Panc1 (cell line): ENCODE results near the gene DNAJA2. TPM values are rescaled to one million over a fixed set of nuclear protein-coding genes. Genes with fewer than 3 reads are reported as not detected.

Experiments
- ATAC-seq: fragments of 200-7000 bp; cut with Tn5 transposase; 2 replicates; pipeline ENCODE4 v1.9.1; 2020; ENCODE audit warnings: mild to moderate bottlenecking, moderate library complexity
- BruUV-seq: library from RNA; stranded (reverse); fragments of 400-500 nt; replicated peaks from 2 replicates; lab custom pipeline; 2021; lab: Mats Ljungman, UMichigan
- CTCF ChIA-PET: fragments of 300-600 bp; sonication (Branson Sonifier 250); formaldehyde crosslinking; loops from one replicate; lab custom pipeline; 2022; ENCODE audit warnings: antibody characterized with exemption; lab: Charles Lee
- POLR2A ChIA-PET: fragments of 300-600 bp; sonication (Branson Sonifier 250); formaldehyde crosslinking; loops from one replicate; lab custom pipeline; 2022; ENCODE audit warnings: antibody characterized with exemption; lab: Charles Lee
- DNase-seq: peaks from one replicate; pipeline ENCODE4 v3.0.0-alpha.2; 2010; ENCODE audit warnings: low read depth, low spot score
- H3K27ac ChIP-seq: 2 replicates; pipeline ENCODE4 v1.5.1; 2011; ENCODE audit warnings: mild to moderate bottlenecking, low read length, inconsistent platforms
- H3K27me3 ChIP-seq: fragments of 200-500 bp; sonication (Bioruptor generic); 2 replicates; pipeline ENCODE4 v1.6.0; 2014; ENCODE audit warnings: low read length, inconsistent platforms; ENCODE audit not compliant: control insufficient read depth, insufficient read depth
- H3K36me3 ChIP-seq: fragments of 200-500 bp; sonication (Bioruptor generic); 2 replicates; pipeline ENCODE4 v1.5.1; 2014; ENCODE audit warnings: inconsistent platforms, mild to moderate bottlenecking, low read length, moderate library complexity; ENCODE audit not compliant: control insufficient read depth, insufficient read depth
- H3K4me1 ChIP-seq: 2 replicates; pipeline ENCODE4 v1.5.1; 2011; ENCODE audit warnings: inconsistent platforms, mild to moderate bottlenecking, low read length, moderate library complexity; ENCODE audit not compliant: control insufficient read depth, insufficient read depth
- H3K4me3 ChIP-seq, 2 experiments: 2 replicates each; pipeline ENCODE4 v1.5.1; 2011 to 2012; ENCODE audit warnings: low read depth in 2 of 2, low read length in 2 of 2, mild to moderate bottlenecking in 2 of 2, inconsistent platforms in 1 of 2, moderate library complexity in 1 of 2
- H3K9me3 ChIP-seq: fragments of 200-500 bp; sonication (Bioruptor generic); 2 replicates; pipeline ENCODE4 v1.5.1; 2014; ENCODE audit warnings: low read depth, mild to moderate bottlenecking, inconsistent platforms, low read length, moderate library complexity; ENCODE audit not compliant: control insufficient read depth, insufficient read depth
- POLR2AphosphoS5 ChIP-seq: IDR thresholded peaks from 2 replicates; pipeline ENCODE4 v1.6.1; 2012; ENCODE audit warnings: mild to moderate bottlenecking, low read depth, low read length, moderate library complexity
- SIN3A ChIP-seq: IDR thresholded peaks from 2 replicates; pipeline ENCODE4 v1.6.1; 2012; ENCODE audit warnings: low read depth, mild to moderate bottlenecking, low read length, moderate library complexity, borderline replicate concordance; ENCODE audit not compliant: insufficient read depth
- TCF7L2 ChIP-seq: IDR thresholded peaks from 2 replicates; pipeline ENCODE4 v1.6.1; 2011; ENCODE audit warnings: mild to moderate bottlenecking, low read depth, low read length, inconsistent platforms
- in situ Hi-C: cut with HindIII; loops from 2 replicates; pipeline ENCODE4 v1.10.0; 2016; ENCODE audit warnings: low sequenced_read_pairs, low pct_unique_long_range_greater_than_20kb
- intact Hi-C: fragments of 100-400 bp; cut with micrococcal nuclease; formaldehyde crosslinking; loops from one replicate; pipeline ENCODE4 v1.10.0; 2022; ENCODE audit not compliant: unreplicated experiment
- total RNA-seq: library from RNA; stranded (reverse); gene quantifications from one replicate; pipeline ENCODE4 v1.2.1, GENCODE V29; 2021; ENCODE audit not compliant: unreplicated experiment
- TF ChIP-seq, protein P1 (sequence below): fragments of 450-650 bp; IDR thresholded peaks from 2 replicates; pipeline ENCODE4 v1.5.1; 2017; ENCODE audit warnings: mild to moderate bottlenecking
- TF ChIP-seq, protein P2 (sequence below), 2 experiments: IDR thresholded peaks; 2 replicates each; pipeline ENCODE4 v1.6.1; 2011 to 2012; ENCODE audit warnings: low read depth in 2 of 2, control low read depth in 1 of 2, low read length in 1 of 2, mild to moderate bottlenecking in 1 of 2, moderate library complexity in 1 of 2; ENCODE audit not compliant: insufficient read depth in 1 of 2

The DNAJA2 gene
- total RNA-seq, 1 experiment from 2014 or later: 49.4 TPM

DNA sequence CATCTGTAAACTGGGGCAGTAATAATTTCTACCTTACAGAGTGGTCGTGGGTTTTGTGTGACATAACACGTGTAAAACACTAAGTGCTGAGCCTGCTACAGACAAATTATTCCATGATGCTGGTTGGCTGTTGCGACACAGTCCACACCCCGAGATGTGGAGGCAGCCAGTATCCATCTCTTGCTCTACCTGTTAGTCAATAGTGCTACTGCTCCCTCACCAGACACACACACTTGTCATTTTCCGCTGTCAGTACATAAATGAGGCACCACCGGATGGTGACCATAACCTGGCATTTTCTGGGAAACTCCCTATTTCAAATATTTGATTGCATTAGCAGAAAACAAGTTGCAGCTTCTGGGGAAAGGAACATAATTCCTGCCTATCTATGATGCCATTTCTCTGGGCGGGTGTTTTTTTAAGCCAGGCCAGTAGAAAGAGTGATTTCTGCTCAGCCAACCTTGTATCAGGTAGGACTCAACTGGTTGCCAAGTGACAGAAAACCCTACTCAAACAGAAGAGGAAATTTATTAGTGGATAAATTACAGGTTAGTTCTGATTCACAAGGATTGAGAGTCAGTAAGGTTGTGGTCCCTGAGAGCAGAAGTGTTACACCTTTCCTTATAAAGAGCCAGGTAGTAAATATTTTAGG lies 24.1 kb downstream of the DNAJA2 start:
- intact Hi-C loops: no loop called here
- BruUV-seq: no TSS peak
- no peaks in the 10 kb centered on the region for H3K27me3 ChIP-seq
- no peak overlapping the region for H3K4me3 ChIP-seq
- no peaks in the 10 kb centered on the region for H3K36me3 ChIP-seq
- no peaks in the 10 kb centered on the region for H3K4me1 ChIP-seq
- no peaks in the 10 kb centered on the region for H3K9me3 ChIP-seq
- H3K27ac ChIP-seq: no peak overlapping the region
- ChIA-PET POLR2A (no interaction called here), CTCF (interaction anchor here (0.7 kb wide), 1 partner anchor 1178 kb away, joined by 6 read pairs; no protein-coding TSS in a partner anchor)
- in situ Hi-C loops: no loop called here
- ATAC-seq (no peak), DNase-seq (no peak)
- TF ChIP-seq, protein P1, sequence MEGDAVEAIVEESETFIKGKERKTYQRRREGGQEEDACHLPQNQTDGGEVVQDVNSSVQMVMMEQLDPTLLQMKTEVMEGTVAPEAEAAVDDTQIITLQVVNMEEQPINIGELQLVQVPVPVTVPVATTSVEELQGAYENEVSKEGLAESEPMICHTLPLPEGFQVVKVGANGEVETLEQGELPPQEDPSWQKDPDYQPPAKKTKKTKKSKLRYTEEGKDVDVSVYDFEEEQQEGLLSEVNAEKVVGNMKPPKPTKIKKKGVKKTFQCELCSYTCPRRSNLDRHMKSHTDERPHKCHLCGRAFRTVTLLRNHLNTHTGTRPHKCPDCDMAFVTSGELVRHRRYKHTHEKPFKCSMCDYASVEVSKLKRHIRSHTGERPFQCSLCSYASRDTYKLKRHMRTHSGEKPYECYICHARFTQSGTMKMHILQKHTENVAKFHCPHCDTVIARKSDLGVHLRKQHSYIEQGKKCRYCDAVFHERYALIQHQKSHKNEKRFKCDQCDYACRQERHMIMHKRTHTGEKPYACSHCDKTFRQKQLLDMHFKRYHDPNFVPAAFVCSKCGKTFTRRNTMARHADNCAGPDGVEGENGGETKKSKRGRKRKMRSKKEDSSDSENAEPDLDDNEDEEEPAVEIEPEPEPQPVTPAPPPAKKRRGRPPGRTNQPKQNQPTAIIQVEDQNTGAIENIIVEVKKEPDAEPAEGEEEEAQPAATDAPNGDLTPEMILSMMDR: no peak
- TF ChIP-seq, protein P2, sequence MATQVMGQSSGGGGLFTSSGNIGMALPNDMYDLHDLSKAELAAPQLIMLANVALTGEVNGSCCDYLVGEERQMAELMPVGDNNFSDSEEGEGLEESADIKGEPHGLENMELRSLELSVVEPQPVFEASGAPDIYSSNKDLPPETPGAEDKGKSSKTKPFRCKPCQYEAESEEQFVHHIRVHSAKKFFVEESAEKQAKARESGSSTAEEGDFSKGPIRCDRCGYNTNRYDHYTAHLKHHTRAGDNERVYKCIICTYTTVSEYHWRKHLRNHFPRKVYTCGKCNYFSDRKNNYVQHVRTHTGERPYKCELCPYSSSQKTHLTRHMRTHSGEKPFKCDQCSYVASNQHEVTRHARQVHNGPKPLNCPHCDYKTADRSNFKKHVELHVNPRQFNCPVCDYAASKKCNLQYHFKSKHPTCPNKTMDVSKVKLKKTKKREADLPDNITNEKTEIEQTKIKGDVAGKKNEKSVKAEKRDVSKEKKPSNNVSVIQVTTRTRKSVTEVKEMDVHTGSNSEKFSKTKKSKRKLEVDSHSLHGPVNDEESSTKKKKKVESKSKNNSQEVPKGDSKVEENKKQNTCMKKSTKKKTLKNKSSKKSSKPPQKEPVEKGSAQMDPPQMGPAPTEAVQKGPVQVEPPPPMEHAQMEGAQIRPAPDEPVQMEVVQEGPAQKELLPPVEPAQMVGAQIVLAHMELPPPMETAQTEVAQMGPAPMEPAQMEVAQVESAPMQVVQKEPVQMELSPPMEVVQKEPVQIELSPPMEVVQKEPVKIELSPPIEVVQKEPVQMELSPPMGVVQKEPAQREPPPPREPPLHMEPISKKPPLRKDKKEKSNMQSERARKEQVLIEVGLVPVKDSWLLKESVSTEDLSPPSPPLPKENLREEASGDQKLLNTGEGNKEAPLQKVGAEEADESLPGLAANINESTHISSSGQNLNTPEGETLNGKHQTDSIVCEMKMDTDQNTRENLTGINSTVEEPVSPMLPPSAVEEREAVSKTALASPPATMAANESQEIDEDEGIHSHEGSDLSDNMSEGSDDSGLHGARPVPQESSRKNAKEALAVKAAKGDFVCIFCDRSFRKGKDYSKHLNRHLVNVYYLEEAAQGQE (IDR thresholded peaks at IDR 0.05; ENCODE audit: insufficient read depth in 1 of 2, low read depth in 2 of 2, low read length in 1 of 2): no peak
- no peak for TF ChIP-seq POLR2AphosphoS5
- no peak for TF ChIP-seq SIN3A
- TF ChIP-seq TCF7L2: no peak

DNA sequence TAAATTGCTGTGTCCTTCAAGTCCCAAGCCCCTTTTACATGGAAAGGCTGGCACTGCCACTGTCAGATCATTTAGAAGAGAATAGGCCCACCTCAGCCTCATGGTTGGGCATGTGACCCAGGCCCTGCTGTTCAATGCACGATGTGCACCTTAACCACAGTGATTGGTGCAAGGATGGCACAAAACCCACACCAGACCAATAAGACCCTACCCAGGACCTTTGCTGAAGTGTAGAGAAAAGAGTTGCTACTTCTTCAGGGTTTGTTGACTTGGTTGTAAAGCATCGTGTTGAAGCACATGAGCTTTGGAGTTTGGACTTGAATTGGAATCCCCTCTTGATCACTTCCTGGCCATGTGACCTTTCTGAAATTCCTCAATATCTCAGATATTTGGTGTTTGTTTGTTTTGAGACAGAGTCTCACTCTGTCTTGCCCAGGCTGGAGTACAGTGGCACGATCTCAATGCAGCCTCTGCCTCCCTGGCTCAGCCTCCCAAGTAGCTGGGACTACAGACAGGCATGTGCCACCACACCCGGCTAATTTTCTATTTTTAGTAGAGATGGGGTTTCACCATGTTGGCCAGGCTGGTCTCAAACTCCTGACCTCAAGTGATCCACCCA lies 24.8 kb downstream of the DNAJA2 start:
- ChIA-PET POLR2A (no interaction called here), CTCF (no interaction called here)
- DNase-seq: no peak
- BruUV-seq: no TSS peak
- ATAC-seq: no peak
- Histone ChIP-seq H3K4me3 (no peak overlapping the region), H3K9me3 (no peaks in the 10 kb centered on the region), H3K27me3 (no peaks in the 10 kb centered on the region), H3K27ac (no peak overlapping the region), H3K4me1 (no peaks in the 10 kb centered on the region), H3K36me3 (no peaks in the 10 kb centered on the region)
- TF ChIP-seq TCF7L2 (no peak), POLR2AphosphoS5 (no peak), SIN3A (no peak)
- TF ChIP-seq, protein P2 (IDR thresholded peaks at IDR 0.05; ENCODE audit: insufficient read depth in 1 of 2, low read depth in 2 of 2, low read length in 1 of 2): no peak
- TF ChIP-seq, protein P1: no peak
- in situ Hi-C loops: no loop called here
- intact Hi-C loops: no loop called here
